Hepatocyte (in vitro differentiated cells): ENCODE measurements around the gene SLC30A7. TPM values are rescaled to one million over a fixed set of nuclear protein-coding genes. Genes with fewer than 3 reads are reported as not detected.

Experiments
- DNase-seq: peaks from one replicate; pipeline ENCODE4 v3.0.0-alpha.2; 2016; ENCODE audit warnings: low spot score
- H2AFZ ChIP-seq: fragments of 200-600 bp; sonication (generic); 2 replicates; pipeline ENCODE4 v1.6.0; 2016; ENCODE audit warnings: antibody characterized with exemption, mild to moderate bottlenecking
- H3K27ac ChIP-seq: fragments of 200-600 bp; sonication (generic); 2 replicates; pipeline ENCODE4 v1.5.1; 2016; ENCODE audit warnings: mild to moderate bottlenecking
- H3K27me3 ChIP-seq: fragments of 200-600 bp; sonication (generic); 2 replicates; pipeline ENCODE4 v1.6.1; 2016
- H3K36me3 ChIP-seq: fragments of 200-600 bp; sonication (generic); replicated peaks from 2 replicates; pipeline ENCODE4 v1.5.1; 2016; ENCODE audit warnings: low read depth; ENCODE audit not compliant: insufficient read depth
- H3K4me1 ChIP-seq: fragments of 200-600 bp; sonication (generic); 2 replicates; pipeline ENCODE4 v1.5.1; 2016; ENCODE audit warnings: mild to moderate bottlenecking, moderate library complexity; ENCODE audit not compliant: insufficient read depth
- H3K4me2 ChIP-seq: fragments of 200-600 bp; sonication (generic); 2 replicates; pipeline ENCODE4 v1.6.0; 2016
- H3K4me3 ChIP-seq: fragments of 200-600 bp; sonication (generic); 2 replicates; pipeline ENCODE4 v1.5.1; 2016; ENCODE audit warnings: mild to moderate bottlenecking
- H3K79me2 ChIP-seq: fragments of 200-600 bp; sonication (generic); 2 replicates; pipeline ENCODE4 v1.6.0; 2017; ENCODE audit warnings: mild to moderate bottlenecking
- H3K9me2 ChIP-seq: fragments of 200-600 bp; sonication (generic); replicated peaks from 2 replicates; pipeline ENCODE4 v1.6.0; 2017; ENCODE audit warnings: mild to moderate bottlenecking; ENCODE audit not compliant: insufficient read depth
- H3K9me3 ChIP-seq: fragments of 200-600 bp; sonication (generic); 2 replicates; pipeline ENCODE4 v1.5.1; 2016; ENCODE audit warnings: low read depth, mild to moderate bottlenecking
- H4K20me1 ChIP-seq: fragments of 200-600 bp; sonication (generic); 2 replicates; pipeline ENCODE4 v1.6.0; 2016; ENCODE audit warnings: mild to moderate bottlenecking; ENCODE audit not compliant: insufficient read depth, poor library complexity, severe bottlenecking
- CTCF ChIP-seq: fragments of 200-600 bp; sonication (generic); IDR thresholded peaks from 2 replicates; pipeline ENCODE4 v1.5.1; 2016; ENCODE audit warnings: antibody characterized with exemption, mild to moderate bottlenecking; ENCODE audit not compliant: poor library complexity
- EZH2 ChIP-seq: fragments of 200-600 bp; sonication (generic); IDR thresholded peaks from 2 replicates; pipeline ENCODE4 v1.6.1; 2016; ENCODE audit warnings: antibody characterized with exemption, mild to moderate bottlenecking, borderline replicate concordance
- EZH2phosphoT487 ChIP-seq: fragments of 200-600 bp; sonication (generic); IDR thresholded peaks from one replicate; pipeline ENCODE4 v1.6.1; 2018; ENCODE audit warnings: antibody characterized with exemption, mild to moderate bottlenecking, low read depth, moderate library complexity; ENCODE audit not compliant: unreplicated experiment, severe bottlenecking
- WGBS: methylation state at CpG from one replicate; pipeline ENCODE4 v1.1.6; 2016; ENCODE audit warnings: low lambda C conversion rate; ENCODE audit errors: missing lambda C conversion rate; 5-methylcytosine and 5-hydroxymethylcytosine counted together
- polyA plus RNA-seq: library from polyadenylated mRNA; unstranded; fragments of >200 nt; fragmentation: Nextera tagmentation; extraction: Ambion mirVana; gene quantifications from 2 replicates; pipeline ENCODE4 v1.2.1, GENCODE V29; 2016
- total RNA-seq: library from RNA; depleted of rRNA; stranded (reverse); fragments of >200 nt; gene quantifications from 2 replicates; pipeline ENCODE4 v1.2.3, GENCODE V29; 2014

The SLC30A7 gene
- total and polyA plus RNA-seq, 2 experiments from 2014 or later = 23.0 to 61.9 TPM

- Histone ChIP-seq H3K36me3 (peaks cover 2% of the 10 kb centered on the region), H3K4me1 (peaks cover 19% of the 10 kb centered on the region), H3K4me3 (no peak overlapping the region), H3K27me3 (no peaks in the 10 kb centered on the region), H3K27ac (no peak overlapping the region), H2AFZ (no peak overlapping the region), H3K79me2 (peaks cover 55% of the 10 kb centered on the region), H3K9me3 (no peaks in the 10 kb centered on the region), H3K9me2 (no peaks in the 10 kb centered on the region), H3K4me2 (no peak overlapping the region), H4K20me1 (no peaks in the 10 kb centered on the region)
- no peak for TF ChIP-seq EZH2phosphoT487
- no peak for TF ChIP-seq CTCF
- TF ChIP-seq EZH2 = no peak
- no peak for DNase-seq
- WGBS = 94% methylated on average over 3 of the region's 3 CpGs
Measured at GRCh38 chr1:100892554-100892953, 3.3 kb upstream of the SLC30A7 start.

GRCh38 chr1:100893718-100894117 lies 2.2 kb upstream of the SLC30A7 start:
- Histone ChIP-seq H3K27ac (peak overlapping the region; percentile 98), H3K9me2 (no peaks in the 10 kb centered on the region), H3K27me3 (no peaks in the 10 kb centered on the region), H2AFZ (peak overlapping the region; percentile 86), H3K79me2 (peaks cover 65% of the 10 kb centered on the region), H3K36me3 (peaks cover 2% of the 10 kb centered on the region), H3K4me2 (peak overlapping the region; percentile 89), H3K9me3 (no peaks in the 10 kb centered on the region), H4K20me1 (no peaks in the 10 kb centered on the region), H3K4me1 (peaks cover 23% of the 10 kb centered on the region), H3K4me3 (peak overlapping the region; percentile 79)
- DNase-seq = no peak
- 38% methylated on average over 2 of the region's 2 CpGs for WGBS
- no peak for TF ChIP-seq CTCF
- TF ChIP-seq EZH2phosphoT487 = no peak
- no peak for TF ChIP-seq EZH2

GRCh38 chr1:100894603-100895539 lies 1.0 kb upstream of the SLC30A7 start, which contains the start of gene EXTL2:
Gene EXTL2, minus strand, starts transcription at chr1:100894842. Its CDS starts 6,085 bp downstream, at chr1:100888757.
- WGBS = 1% methylated on average over 47 of the region's 47 CpGs
- TF ChIP-seq EZH2 (no peak), CTCF (no peak), EZH2phosphoT487 (no peak)
- peak; percentile 92 for DNase-seq
- H3K9me2 ChIP-seq = no peaks in the 10 kb centered on the region
- no peaks in the 10 kb centered on the region for H4K20me1 ChIP-seq
- H3K27ac ChIP-seq = peak within 1 kb of the TSS; percentile 98
- H3K9me3 ChIP-seq = no peaks in the 10 kb centered on the region
- peaks cover 64% of the 10 kb centered on the region for H3K79me2 ChIP-seq
- H3K4me3 ChIP-seq = peak within 1 kb of the TSS; percentile 79
- H3K4me1 ChIP-seq = peaks cover 23% of the 10 kb centered on the region
- H2AFZ ChIP-seq = peak within 1 kb of the TSS; percentile 86
- no peaks in the 10 kb centered on the region for H3K27me3 ChIP-seq
- peak within 1 kb of the TSS; percentile 89 for H3K4me2 ChIP-seq
- H3K36me3 ChIP-seq = peaks cover 2% of the 10 kb centered on the region
